NCI-H2107 (cell line): Measurements from ENCODE around the gene LMNTD2.

Experiments
- DNase-seq: peaks from one replicate; lab custom pipeline; 2025; lab: John Stamatoyannopoulos, UW

LMNTD2 gene

GRCh38 chr11:567629-568292, 7.2 kb upstream of the LMNTD2 start:
- no peak for DNase-seq

GRCh38 chr11:567011-567628, 6.6 kb upstream of the LMNTD2 start:
- DNase-seq = no peak

GRCh38 chr11:565921-566509, 5.5 kb upstream of the LMNTD2 start:
- DNase-seq = no peak

GRCh38 chr11:563812-564578, 3.5 kb upstream of the LMNTD2 start:
- no peak for DNase-seq

- no peak for DNase-seq
Measured at GRCh38 chr11:563066-563811, 2.7 kb upstream of the LMNTD2 start.

GRCh38 chr11:562046-562645, 1.6 kb upstream of the LMNTD2 start:
- no peak for DNase-seq

GRCh38 chr11:561148-562003, 838 bp upstream of the LMNTD2 start:
- no peak for DNase-seq

GRCh38 chr11:559712-560304, 730 bp downstream of the LMNTD2 start:
- DNase-seq = no peak

GRCh38 chr11:559020-559620, 1.4 kb downstream of the LMNTD2 start:
- no peak for DNase-seq

GRCh38 chr11:558503-558902, 2.0 kb downstream of the LMNTD2 start:
- no peak for DNase-seq

- no peak for DNase-seq
Measured at GRCh38 chr11:557328-558132, 3.0 kb downstream of the LMNTD2 start.

- DNase-seq = no peak
Measured at GRCh38 chr11:556662-557256, 3.8 kb downstream of the LMNTD2 start.

- DNase-seq = no peak
Measured at GRCh38 chr11:555780-556661, 4.5 kb downstream of the LMNTD2 start.

- DNase-seq = no peak
Measured at GRCh38 chr11:555227-555779, 5.2 kb downstream of the LMNTD2 start.

GRCh38 chr11:554428-555226, 5.9 kb downstream of the LMNTD2 start:
- DNase-seq = peak; percentile 84

- DNase-seq = no peak
Measured at GRCh38 chr11:553988-554340, 6.6 kb downstream of the LMNTD2 start.
